HL-60/S4 treated with phorbol 12-myristate 13-acetate at 8.2 ng/mL for 4 days and 3 days (cell line): ENCODE data around the gene PHB1.

Experiments used
- in situ Hi-C: fragments of 300-500 bp; cut with MboI; formaldehyde crosslinking; loops from 2 replicates; pipeline ENCODE4 v1.15.0; 2022; ENCODE audit warnings: low sequenced_read_pairs

Gene PHB1

DNA sequence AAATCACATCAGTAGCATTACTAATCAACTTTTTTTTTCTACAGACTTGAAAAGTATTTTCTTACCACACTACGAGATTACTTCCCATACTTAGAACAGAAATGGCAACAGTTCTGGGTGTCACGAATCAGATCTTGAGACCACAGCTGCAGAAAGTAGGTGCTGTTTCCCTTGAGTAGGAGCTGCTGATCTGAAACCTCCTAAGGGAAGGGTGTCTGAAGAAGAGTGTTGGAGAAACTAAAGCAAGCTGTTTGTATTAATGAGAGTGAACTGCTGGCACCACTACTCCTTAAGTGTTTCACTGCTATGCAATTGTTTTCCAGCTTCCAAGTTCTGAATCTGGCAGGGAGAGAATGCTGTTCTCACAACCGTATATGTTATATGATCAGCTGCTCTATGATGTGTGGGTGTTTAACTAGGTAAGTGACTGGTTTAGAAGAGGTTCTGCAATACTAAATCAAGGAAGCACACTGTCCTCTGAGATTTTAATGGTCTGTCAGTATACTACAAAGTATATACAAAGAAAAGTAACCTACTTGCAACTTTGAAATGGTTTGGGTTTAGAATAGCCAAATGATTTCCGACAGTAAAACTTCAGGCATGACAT is 55.9 kb downstream of the PHB1 start:
- in situ Hi-C loops: no loop called here

DNA sequence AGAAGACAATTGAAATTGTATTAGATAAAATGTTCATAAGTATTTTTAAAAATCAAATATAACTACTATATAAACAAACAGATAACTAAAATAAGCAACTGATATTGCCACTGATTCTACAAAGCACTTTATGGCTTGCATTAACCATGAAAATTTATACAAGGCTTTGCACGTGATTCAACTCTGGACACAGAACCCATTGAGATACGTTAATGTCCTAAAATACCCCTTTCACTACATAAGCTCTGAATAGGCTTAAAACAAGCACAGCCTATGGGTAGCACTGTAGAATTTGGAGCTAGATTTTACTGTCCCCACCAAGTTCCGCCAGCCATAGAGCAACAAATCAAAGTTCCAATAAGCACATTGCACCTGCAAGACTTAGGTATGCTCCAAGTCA is 57.2 kb downstream of the PHB1 start:
- in situ Hi-C loops: no loop called here

DNA sequence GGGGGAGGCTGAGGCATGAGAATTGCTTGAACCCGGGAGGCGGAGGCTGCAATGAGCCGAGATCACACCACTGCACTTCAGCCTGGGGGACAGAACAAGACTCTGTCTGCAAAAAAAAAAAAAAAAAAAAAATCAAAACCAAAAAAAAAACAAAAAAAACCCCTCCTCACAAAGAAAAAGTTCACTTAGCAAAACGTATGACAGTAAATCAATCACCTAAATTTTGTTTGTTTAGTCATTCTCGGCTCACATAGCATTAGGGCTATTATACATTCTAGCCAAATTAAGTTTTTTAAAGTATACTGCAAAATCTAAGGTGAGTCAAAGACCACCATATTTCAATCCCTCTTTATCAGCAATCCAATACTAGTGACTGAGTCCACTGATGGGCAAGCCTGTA is 58.4 kb downstream of the PHB1 start:
- in situ Hi-C loops: no loop called here
